Sigmoid colon (tissue), 7 donors: ENCODE measurements around the gene LTK. TPM values are rescaled to one million over a fixed set of nuclear protein-coding genes. Genes with fewer than 3 reads are reported as not detected.

ENCODE experiments used
- DNase-seq: peaks from one replicate; pipeline ENCODE4 v3.0.0-alpha.2; 2019
- H3K27ac ChIP-seq, 4 donors: fragments of 200-600 bp; sonication (generic); one replicate each; pipeline ENCODE4 v1.5.1; 2016 to 2019; ENCODE audit warnings: mild to moderate bottlenecking in 1 of 4
- H3K27me3 ChIP-seq, 3 donors: fragments of 200-600 bp; sonication (generic); one replicate each; pipeline ENCODE4 v1.5.1; 2019; ENCODE audit warnings: mild to moderate bottlenecking in 1 of 3
- H3K36me3 ChIP-seq, 4 donors: fragments of 200-600 bp; sonication (generic); one replicate each; pipeline ENCODE4 v1.5.1; 2016 to 2019
- H3K4me1 ChIP-seq, 4 donors: fragments of 200-600 bp; sonication (generic); one replicate each; pipeline ENCODE4 v1.5.1; 2017 to 2019
- H3K4me3 ChIP-seq, 4 donors: fragments of 200-600 bp; sonication (generic); one replicate each; pipeline ENCODE4 v1.5.1; 2017 to 2019; ENCODE audit warnings: mild to moderate bottlenecking in 2 of 4, moderate library complexity in 1 of 4
- H3K9me3 ChIP-seq, 4 donors: fragments of 200-600 bp in 3 of 4; sonication (generic) in 3 of 4; one replicate each; pipeline versions ENCODE4 v1.5.1 to v1.6.1; 2013 to 2019
- EP300 ChIP-seq, 4 donors: sonication (generic); formaldehyde crosslinking; IDR thresholded peaks; one replicate each; pipeline ENCODE4 v1.6.1; 2017; ENCODE audit warnings: antibody characterized with exemption in 4 of 4
- POLR2A ChIP-seq, 2 donors: fragments of 450-650 bp; IDR thresholded peaks; one replicate each; pipeline ENCODE4 v1.6.1; 2016; ENCODE audit warnings: antibody characterized with exemption in 2 of 2, mild to moderate bottlenecking in 2 of 2, moderate library complexity in 2 of 2
- POLR2AphosphoS5 ChIP-seq, 4 donors: sonication (generic); formaldehyde crosslinking; IDR thresholded peaks; one replicate each; pipeline ENCODE4 v1.6.1; 2017; ENCODE audit warnings: antibody characterized with exemption in 4 of 4
- WGBS, 2 donors: extraction: QIAGEN DNeasy Blood & Tissue Kit; methylation state at CpG; one replicate each; pipeline ENCODE4 v1.1.7; 2013; 5-methylcytosine and 5-hydroxymethylcytosine counted together
- intact Hi-C: fragments of 100-400 bp; cut with DNase I; formaldehyde crosslinking; loops from one replicate; pipeline ENCODE4 v1.15.1; 2023
- polyA plus RNA-seq, 3 donors: library from polyadenylated mRNA; stranded (reverse); fragments of 200-250 nt; gene quantifications; one replicate each; pipeline ENCODE4 v1.2.3, GENCODE V29; 2013
- total RNA-seq, 4 donors: library from RNA; depleted of rRNA; stranded (reverse); fragments of >200 nt; gene quantifications; one replicate each; pipeline ENCODE4 v1.1.0, GENCODE V29; 2016
- TF ChIP-seq, protein P1 (sequence below), 4 experiments: fragments of 450-650 bp in 3 of 4; fragments of 200-600 bp in 1 of 4; IDR thresholded peaks; one replicate each; pipeline ENCODE4 v1.5.1; 2016 to 2019; ENCODE audit warnings: antibody characterized with exemption in 4 of 4, mild to moderate bottlenecking in 3 of 4, moderate library complexity in 2 of 4
- donor health status: healthy with polysubstance abuse.
- donor health status: Bipolar disorder and iron deficiency.
- donor health status: healthy.

LTK gene
- total and polyA plus RNA-seq, 7 donors = 1.6 to 4.8 (median 3.3) TPM; not detected in 1

DNA sequence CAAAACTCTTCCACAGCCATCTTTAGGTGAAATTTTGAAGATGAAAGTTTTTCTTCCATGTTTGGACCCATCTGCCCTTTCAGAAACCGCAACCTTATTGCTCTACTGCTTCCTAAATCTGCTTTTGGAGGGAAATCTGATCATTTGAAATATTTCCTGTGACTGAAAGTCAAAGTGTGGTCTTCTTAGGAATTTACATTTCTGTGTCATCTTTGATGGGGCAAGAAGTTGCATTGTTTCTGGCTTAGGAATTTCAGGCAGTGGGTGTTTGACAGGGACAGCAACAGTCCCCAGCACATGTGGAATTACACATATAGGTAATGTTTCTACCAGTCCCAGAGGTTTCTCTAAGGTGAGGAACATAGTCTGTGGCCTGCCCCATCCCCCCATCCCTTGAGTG, 40.1 kb upstream of the LTK start:
- Histone ChIP-seq H3K9me3 (no peaks in the 10 kb centered on the region), H3K4me1 (peaks cover 0 to 10% (median 8%) of the 10 kb centered on the region in 4 donors), H3K27me3 (no peaks in the 10 kb centered on the region), H3K27ac (no peak overlapping the region), H3K4me3 (no peak overlapping the region), H3K36me3 (no peaks in the 10 kb centered on the region)
- TF ChIP-seq, protein P1, sequence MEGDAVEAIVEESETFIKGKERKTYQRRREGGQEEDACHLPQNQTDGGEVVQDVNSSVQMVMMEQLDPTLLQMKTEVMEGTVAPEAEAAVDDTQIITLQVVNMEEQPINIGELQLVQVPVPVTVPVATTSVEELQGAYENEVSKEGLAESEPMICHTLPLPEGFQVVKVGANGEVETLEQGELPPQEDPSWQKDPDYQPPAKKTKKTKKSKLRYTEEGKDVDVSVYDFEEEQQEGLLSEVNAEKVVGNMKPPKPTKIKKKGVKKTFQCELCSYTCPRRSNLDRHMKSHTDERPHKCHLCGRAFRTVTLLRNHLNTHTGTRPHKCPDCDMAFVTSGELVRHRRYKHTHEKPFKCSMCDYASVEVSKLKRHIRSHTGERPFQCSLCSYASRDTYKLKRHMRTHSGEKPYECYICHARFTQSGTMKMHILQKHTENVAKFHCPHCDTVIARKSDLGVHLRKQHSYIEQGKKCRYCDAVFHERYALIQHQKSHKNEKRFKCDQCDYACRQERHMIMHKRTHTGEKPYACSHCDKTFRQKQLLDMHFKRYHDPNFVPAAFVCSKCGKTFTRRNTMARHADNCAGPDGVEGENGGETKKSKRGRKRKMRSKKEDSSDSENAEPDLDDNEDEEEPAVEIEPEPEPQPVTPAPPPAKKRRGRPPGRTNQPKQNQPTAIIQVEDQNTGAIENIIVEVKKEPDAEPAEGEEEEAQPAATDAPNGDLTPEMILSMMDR (IDR thresholded peaks at IDR 0.05) = no peak
- TF ChIP-seq POLR2A (IDR thresholded peaks at IDR 0.05) (no peak), POLR2AphosphoS5 (IDR thresholded peaks at IDR 0.05) (no peak), EP300 (IDR thresholded peaks at IDR 0.05) (no peak)
- DNase-seq = no peak
- intact Hi-C loops = no loop called here
- 96% methylated on average over 1 of the region's 1 CpG for WGBS, 2 donors

DNA sequence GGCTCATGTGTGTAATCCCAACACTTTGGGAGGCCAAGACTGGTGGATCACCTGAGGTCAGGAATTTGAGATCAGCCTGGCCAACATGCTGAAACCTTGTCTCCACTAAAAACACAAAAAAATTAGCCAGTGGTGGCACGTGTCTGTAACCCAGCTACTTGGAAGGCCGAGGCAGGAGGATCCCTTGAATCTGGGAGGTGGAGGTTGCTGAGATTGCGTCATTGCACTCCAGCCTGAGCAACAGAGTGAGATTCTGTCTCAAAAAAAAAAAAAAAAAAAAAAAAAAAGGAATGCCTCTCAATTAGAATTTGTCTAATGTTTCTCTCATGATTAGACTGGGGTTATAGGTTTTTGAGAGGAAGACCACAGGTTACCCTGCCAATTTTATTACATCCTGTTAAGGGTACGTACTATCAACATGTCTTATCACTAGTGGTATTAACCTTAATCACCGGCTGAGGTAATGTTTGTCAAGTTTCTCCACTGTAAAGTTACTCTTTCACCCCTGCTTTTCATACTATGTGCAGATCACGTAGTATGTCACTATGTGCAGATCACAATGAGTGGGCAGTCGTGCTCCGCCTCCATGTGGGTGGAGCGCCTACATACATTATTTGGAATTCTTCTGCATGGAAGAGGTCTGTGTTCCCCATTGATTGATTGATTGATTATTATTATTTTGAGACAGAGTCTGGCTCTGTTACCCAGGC, 36.6 kb upstream of the LTK start:
- Histone ChIP-seq H3K27me3 (no peaks in the 10 kb centered on the region), H3K4me3 (no peak overlapping the region), H3K4me1 (no peaks in the 10 kb centered on the region), H3K9me3 (no peaks in the 10 kb centered on the region), H3K36me3 (no peaks in the 10 kb centered on the region), H3K27ac (no peak overlapping the region)
- TF ChIP-seq EP300 (IDR thresholded peaks at IDR 0.05) (no peak), POLR2A (IDR thresholded peaks at IDR 0.05) (no peak), POLR2AphosphoS5 (IDR thresholded peaks at IDR 0.05) (no peak)
- TF ChIP-seq, protein P1 (IDR thresholded peaks at IDR 0.05) = no peak
- WGBS, 2 donors = 71 to 85% methylated on average over 9 of the region's 9 CpGs
- intact Hi-C loops = no loop called here
- DNase-seq = no peak

DNA sequence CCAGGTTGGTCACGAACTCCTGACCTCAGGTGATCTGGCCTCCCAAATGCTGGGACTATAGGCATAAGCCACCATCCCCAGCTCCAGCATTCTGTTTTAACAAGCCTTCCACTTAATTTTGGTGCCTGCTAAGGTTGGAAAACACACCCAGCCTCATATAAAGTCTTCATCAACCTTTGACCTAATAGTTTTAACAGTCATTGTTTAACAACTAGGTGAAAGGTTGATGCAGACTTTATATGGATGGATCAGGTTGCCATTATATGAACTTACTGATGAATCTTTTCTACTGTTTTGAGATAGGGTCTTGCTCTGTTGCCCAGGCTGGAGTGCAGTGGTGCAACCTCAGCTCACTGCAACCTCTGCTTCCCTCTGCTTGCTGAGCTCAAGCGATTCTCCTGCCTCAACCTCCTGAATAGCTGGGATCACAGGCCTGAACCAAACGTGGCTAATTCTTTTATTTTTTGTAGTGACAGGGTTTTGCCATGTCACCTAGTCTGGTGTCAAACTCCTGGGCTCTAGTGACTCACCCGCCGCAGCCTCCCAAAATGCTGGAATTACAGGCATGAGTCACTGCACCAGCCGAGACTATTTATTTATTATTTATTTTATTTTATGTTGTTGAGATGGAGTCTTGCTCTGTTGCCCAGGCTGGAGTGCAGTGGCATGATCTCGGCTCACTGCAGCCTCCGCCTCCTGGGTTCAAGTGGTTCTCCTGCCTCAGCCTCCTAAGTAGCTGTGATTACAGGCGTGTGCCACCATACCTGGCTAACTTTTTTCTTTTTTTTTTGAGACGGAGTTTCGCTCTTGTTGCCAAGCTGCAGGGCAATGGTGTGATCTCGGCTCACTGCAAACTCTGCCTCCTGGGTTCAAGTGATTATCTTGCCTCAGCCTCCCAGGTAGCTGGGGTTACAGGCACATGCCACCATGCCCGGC, 33.5 kb upstream of the LTK start:
- no peak overlapping the region for H3K4me3 ChIP-seq
- no peaks in the 10 kb centered on the region for H3K9me3 ChIP-seq
- no peaks in the 10 kb centered on the region for H3K27me3 ChIP-seq
- 75 to 85% methylated on average over 13 of the region's 13 CpGs for WGBS, 2 donors
- intact Hi-C loops = no loop called here
- H3K27ac ChIP-seq = no peak overlapping the region
- no peak for DNase-seq
- TF ChIP-seq POLR2AphosphoS5 (IDR thresholded peaks at IDR 0.05) = no peak
- TF ChIP-seq, protein P1 (IDR thresholded peaks at IDR 0.05) = no peak
- TF ChIP-seq EP300 (IDR thresholded peaks at IDR 0.05) = no peak
- no peak for TF ChIP-seq POLR2A (IDR thresholded peaks at IDR 0.05)
- H3K4me1 ChIP-seq = peaks cover 0 to 12% (median 6%) of the 10 kb centered on the region in 4 donors
- H3K36me3 ChIP-seq = no peaks in the 10 kb centered on the region

DNA sequence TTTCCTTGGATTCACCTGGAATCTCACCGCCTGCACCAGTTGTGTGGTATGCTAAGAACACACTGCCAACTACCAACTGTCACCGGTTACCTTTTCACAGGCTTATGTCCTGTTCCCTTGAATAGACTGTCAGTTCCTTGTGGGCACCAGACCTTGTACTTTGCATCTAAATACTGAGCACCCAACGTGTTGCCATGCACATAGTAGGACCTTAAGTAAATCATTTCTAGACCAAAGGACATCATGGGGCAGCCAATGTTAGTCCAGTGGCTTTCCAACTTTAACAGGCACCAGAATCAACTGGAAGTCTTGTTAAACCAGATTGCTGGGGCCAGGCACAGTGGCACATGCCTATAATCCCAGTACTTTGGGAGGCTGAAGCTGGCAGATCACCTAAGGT, 31.6 kb upstream of the LTK start:
- H3K4me3 ChIP-seq = no peak overlapping the region
- H3K9me3 ChIP-seq = no peaks in the 10 kb centered on the region
- no peaks in the 10 kb centered on the region for H3K36me3 ChIP-seq
- no peaks in the 10 kb centered on the region for H3K27me3 ChIP-seq
- H3K4me1 ChIP-seq = peaks cover 0 to 12% (median 6%) of the 10 kb centered on the region in 4 donors
- H3K27ac ChIP-seq = no peak overlapping the region
- no peak for DNase-seq
- TF ChIP-seq EP300 (IDR thresholded peaks at IDR 0.05) (no peak), POLR2A (IDR thresholded peaks at IDR 0.05) (no peak)
- intact Hi-C loops = no loop called here
- 71 to 88% methylated on average over 3 of the region's 3 CpGs for WGBS, 2 donors

DNA sequence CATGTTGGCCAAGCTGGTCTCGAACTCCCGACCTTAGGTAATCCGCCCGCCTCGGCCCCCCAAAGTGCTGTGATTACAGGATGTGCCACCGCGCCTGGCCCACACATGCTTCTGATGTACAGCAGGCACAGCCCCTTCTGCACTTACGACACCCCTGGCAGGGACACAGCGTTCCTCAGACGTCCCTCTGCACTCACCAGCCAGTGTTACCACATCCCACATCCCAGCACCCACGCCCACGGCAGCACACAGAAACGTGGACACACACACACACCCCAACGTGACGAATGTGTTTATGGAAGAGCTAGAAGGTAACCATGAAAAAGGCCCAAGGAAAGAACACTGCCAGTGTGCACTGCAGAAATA, 31.0 kb upstream of the LTK start:
- intact Hi-C loops = no loop called here
- peak overlapping the region; percentile 79 to 91 (median 86) for H3K4me3 ChIP-seq
- peak; percentile 79 for DNase-seq
- H3K9me3 ChIP-seq = no peaks in the 10 kb centered on the region
- H3K4me1 ChIP-seq = peaks cover 0 to 12% (median 6%) of the 10 kb centered on the region in 4 donors
- no peaks in the 10 kb centered on the region for H3K36me3 ChIP-seq
- H3K27me3 ChIP-seq = no peaks in the 10 kb centered on the region
- peak overlapping the region in 3 of 4 donors; percentile 75 to 78 (median 76) for H3K27ac ChIP-seq
- WGBS, 2 donors = 60 to 83% methylated on average over 15 of the region's 15 CpGs
- TF ChIP-seq, protein P1 (IDR thresholded peaks at IDR 0.05) = no peak
- no peak for TF ChIP-seq EP300 (IDR thresholded peaks at IDR 0.05)
- no peak for TF ChIP-seq POLR2AphosphoS5 (IDR thresholded peaks at IDR 0.05)
- no peak for TF ChIP-seq POLR2A (IDR thresholded peaks at IDR 0.05)
